ENCODE results near the gene TMEM61. TPM values are rescaled to one million over a fixed set of nuclear protein-coding genes. Genes with fewer than 3 reads are reported as not detected.
A peak's percentile ranks its signal among the peaks of the same experiment; 100 is the strongest.
"Not testable (repeated sequence)": the region's sequence is repeated elsewhere in the genome, so short reads cannot be mapped to it uniquely, and the experiment has no call there.

Gene TMEM61
- total RNA-seq, 4 donors from 2014 or later = 1.7 to 6.3 (median 4.1) TPM

- no peaks in the 10 kb centered on the region for H3K9me3 ChIP-seq
- TF ChIP-seq CTCF (IDR thresholded peaks at IDR 0.05) = no peak
- no peak for TF ChIP-seq POLR2AphosphoS5 (IDR thresholded peaks at IDR 0.05)
- no peak for TF ChIP-seq EP300 (IDR thresholded peaks at IDR 0.05)
- no peak for TF ChIP-seq POLR2A (IDR thresholded peaks at IDR 0.05)
- peaks cover 3% of the 10 kb centered on the region for H3K4me1 ChIP-seq
- no peak overlapping the region for H3K27ac ChIP-seq
- no peak overlapping the region for H3K4me3 ChIP-seq
- WGBS = 19% methylated on average over 1 of the region's 1 CpG
- H3K27me3 ChIP-seq = no peaks in the 10 kb centered on the region
- H3K36me3 ChIP-seq = no peaks in the 10 kb centered on the region
- DNase-seq (ENCODE audit: low spot score in 2 of 2) = no peak
Observed at GRCh38 chr1:54937469-54937868, 43.0 kb upstream of the TMEM61 start.

- H3K4me3 ChIP-seq; H3K27ac ChIP-seq; H3K36me3 ChIP-seq; H3K9me3 ChIP-seq; H3K4me1 ChIP-seq; DNase-seq (ENCODE audit: low spot score in 2 of 2); H3K27me3 ChIP-seq: not testable (repeated sequence)
- 77% methylated on average over 4 of the region's 4 CpGs for WGBS
Observed at GRCh38 chr1:54938955-54939354, 41.5 kb upstream of the TMEM61 start.

- Histone ChIP-seq H3K27me3 (no peaks in the 10 kb centered on the region), H3K4me1 (peaks cover 7% of the 10 kb centered on the region), H3K9me3 (no peaks in the 10 kb centered on the region), H3K27ac (no peak overlapping the region), H3K36me3 (no peaks in the 10 kb centered on the region), H3K4me3 (no peak overlapping the region)
- DNase-seq (ENCODE audit: low spot score in 2 of 2) = no peak
- TF ChIP-seq POLR2AphosphoS5 (IDR thresholded peaks at IDR 0.05) (no peak), EP300 (IDR thresholded peaks at IDR 0.05) (no peak), CTCF (IDR thresholded peaks at IDR 0.05) (no peak), POLR2A (IDR thresholded peaks at IDR 0.05) (no peak)
Observed at GRCh38 chr1:54940042-54940441, 40.4 kb upstream of the TMEM61 start.

- no peak for TF ChIP-seq CTCF (IDR thresholded peaks at IDR 0.05)
- no peak for TF ChIP-seq EP300 (IDR thresholded peaks at IDR 0.05)
- no peak for TF ChIP-seq POLR2AphosphoS5 (IDR thresholded peaks at IDR 0.05)
- Histone ChIP-seq H3K4me1 (peaks cover 16% of the 10 kb centered on the region), H3K9me3 (no peaks in the 10 kb centered on the region), H3K4me3 (no peak overlapping the region), H3K36me3 (no peaks in the 10 kb centered on the region), H3K27ac (no peak overlapping the region), H3K27me3 (no peaks in the 10 kb centered on the region)
- 88% methylated on average over 4 of the region's 4 CpGs for WGBS
- no peak for DNase-seq (ENCODE audit: low spot score in 2 of 2)
Observed at GRCh38 chr1:54942976-54943375, 37.5 kb upstream of the TMEM61 start.

- H3K4me1 ChIP-seq = peaks cover 16% of the 10 kb centered on the region
- TF ChIP-seq CTCF (IDR thresholded peaks at IDR 0.05) (peak; percentile 31 to 81), EP300 (IDR thresholded peaks at IDR 0.05) (no peak)
- peak; percentile 73 to 84 for DNase-seq (ENCODE audit: low spot score in 2 of 2)
- H3K9me3 ChIP-seq = no peaks in the 10 kb centered on the region
- no peak overlapping the region for H3K4me3 ChIP-seq
- no peaks in the 10 kb centered on the region for H3K36me3 ChIP-seq
- WGBS = 28% methylated on average over 9 of the region's 9 CpGs
- H3K27ac ChIP-seq = peak overlapping the region; percentile 25
- H3K27me3 ChIP-seq = no peaks in the 10 kb centered on the region
Observed at GRCh38 chr1:54944610-54945392, 35.6 kb upstream of the TMEM61 start.
